ENCODE measurements around the gene HSPA4.
"Not testable (repeated sequence)": the region's sequence is repeated elsewhere in the genome, so short reads cannot be mapped to it uniquely, and the experiment has no call there.

HSPA4 gene

GRCh38 chr5:133050521-133050920 lies 1.3 kb upstream of the HSPA4 start:
- no peak for DNase-seq (ENCODE audit: low read depth)

GRCh38 chr5:133051061-133051541 lies 712 bp upstream of the HSPA4 start:
- no peak for DNase-seq (ENCODE audit: low read depth)

GRCh38 chr5:133052317-133053175 lies 733 bp downstream of the HSPA4 start:
- peak; percentile 15 for DNase-seq (ENCODE audit: low read depth)

- no peak for DNase-seq (ENCODE audit: low read depth)
Observed at GRCh38 chr5:133053448-133053847, 1.6 kb downstream of the HSPA4 start.

GRCh38 chr5:133054697-133055471 lies 3.1 kb downstream of the HSPA4 start:
- no peak for DNase-seq (ENCODE audit: low read depth)

- no peak for DNase-seq (ENCODE audit: low read depth)
Observed at GRCh38 chr5:133056891-133057290, 5.1 kb downstream of the HSPA4 start.

- DNase-seq (ENCODE audit: low read depth): no peak
Observed at GRCh38 chr5:133059621-133060020, 7.8 kb downstream of the HSPA4 start.

GRCh38 chr5:133062276-133062675 lies 10.5 kb downstream of the HSPA4 start:
- no peak for DNase-seq (ENCODE audit: low read depth)

GRCh38 chr5:133063965-133064364 lies 12.2 kb downstream of the HSPA4 start:
- DNase-seq (ENCODE audit: low read depth): no peak

- DNase-seq (ENCODE audit: low read depth): no peak
Observed at GRCh38 chr5:133065471-133065870, 13.7 kb downstream of the HSPA4 start.

GRCh38 chr5:133066045-133066444 lies 14.2 kb downstream of the HSPA4 start:
- DNase-seq (ENCODE audit: low read depth): no peak

GRCh38 chr5:133072021-133072420 lies 20.2 kb downstream of the HSPA4 start:
- DNase-seq (ENCODE audit: low read depth): no peak

- no peak for DNase-seq (ENCODE audit: low read depth)
Observed at GRCh38 chr5:133075572-133076536, 24.0 kb downstream of the HSPA4 start.

- no peak for DNase-seq (ENCODE audit: low read depth)
Observed at GRCh38 chr5:133079048-133079447, 27.2 kb downstream of the HSPA4 start.

GRCh38 chr5:133081036-133081435 lies 29.2 kb downstream of the HSPA4 start:
- DNase-seq (ENCODE audit: low read depth): no peak

- DNase-seq (ENCODE audit: low read depth): no peak
Observed at GRCh38 chr5:133081703-133082102, 29.9 kb downstream of the HSPA4 start.

GRCh38 chr5:133082128-133082527 lies 30.3 kb downstream of the HSPA4 start:
- no peak for DNase-seq (ENCODE audit: low read depth)

GRCh38 chr5:133083901-133084300 lies 32.1 kb downstream of the HSPA4 start:
- no peak for DNase-seq (ENCODE audit: low read depth)

- DNase-seq (ENCODE audit: low read depth): not testable (repeated sequence)
Observed at GRCh38 chr5:133085171-133085570, 33.4 kb downstream of the HSPA4 start.

- no peak for DNase-seq (ENCODE audit: low read depth)
Observed at GRCh38 chr5:133086366-133086875, 34.6 kb downstream of the HSPA4 start.

GRCh38 chr5:133088064-133088463 lies 36.3 kb downstream of the HSPA4 start:
- no peak for DNase-seq (ENCODE audit: low read depth)

- DNase-seq (ENCODE audit: low read depth): no peak
Observed at GRCh38 chr5:133091034-133091433, 39.2 kb downstream of the HSPA4 start.

All from stimulated activated CD8-positive, alpha-beta memory T cell treated with anti-CD3 and anti-CD28 coated beads, Interleukin-12 subunit alpha, Interleukin-12 subunit beta, amount 100 ng/mL, for 4 hours (primary cell).